Left ventricle myocardium inferior (tissue), 1 donor: ENCODE results near the gene SYCP2L. TPM values are rescaled to one million over a fixed set of nuclear protein-coding genes. Genes with fewer than 3 reads are reported as not detected.

ENCODE experiments used
- total RNA-seq: library from RNA; stranded (reverse); fragmentation: NEBNext Ultra II Directional; extraction: Animal tissue kit (Norgen Biotek cat#: 25700); gene quantifications from one replicate; pipeline ENCODE4 v1.2.1, GENCODE V29; 2021
- donor health status: DM: no; HTN: yes; CAD: no; lungs with severe emphysema.

Gene SYCP2L
- total RNA-seq, 1 donor from 2014 or later = 0.33 TPM

Other genes with a start within 250 kb of the SYCP2L start
- gene C6orf52, start 192.4 kb upstream of the SYCP2L start, total RNA-seq = 1.5 TPM
- 11.2 TPM for gene PAK1IP1, start 192.1 kb upstream of the SYCP2L start, total RNA-seq
- gene TMEM14C, start 164.0 kb upstream of the SYCP2L start, total RNA-seq = 132 TPM
- gene TMEM14B, start 139.2 kb upstream of the SYCP2L start, total RNA-seq = 118 TPM
- gene MAK, start 48.5 kb upstream of the SYCP2L start, total RNA-seq = 0.14 TPM
- gene GCM2, start 5.0 kb upstream of the SYCP2L start, total RNA-seq = not detected
- 1.4 TPM for gene ELOVL2, start 157.3 kb downstream of the SYCP2L start, total RNA-seq
- gene SMIM13, start 206.8 kb downstream of the SYCP2L start, total RNA-seq = 12.3 TPM
- not detected for gene ERVFRD-1, start 224.7 kb downstream of the SYCP2L start, total RNA-seq